ENCODE results near the gene BRD2. TPM values are rescaled to one million over a fixed set of nuclear protein-coding genes. Genes with fewer than 3 reads are reported as not detected.
"Not testable (repeated sequence)": the region's sequence is repeated elsewhere in the genome, so short reads cannot be mapped to it uniquely, and the experiment has no call there.

The BRD2 gene
- total and polyA plus RNA-seq, 5 experiments from 2014 or later, result 24.5 to 455 (median 72.8) TPM

DNA sequence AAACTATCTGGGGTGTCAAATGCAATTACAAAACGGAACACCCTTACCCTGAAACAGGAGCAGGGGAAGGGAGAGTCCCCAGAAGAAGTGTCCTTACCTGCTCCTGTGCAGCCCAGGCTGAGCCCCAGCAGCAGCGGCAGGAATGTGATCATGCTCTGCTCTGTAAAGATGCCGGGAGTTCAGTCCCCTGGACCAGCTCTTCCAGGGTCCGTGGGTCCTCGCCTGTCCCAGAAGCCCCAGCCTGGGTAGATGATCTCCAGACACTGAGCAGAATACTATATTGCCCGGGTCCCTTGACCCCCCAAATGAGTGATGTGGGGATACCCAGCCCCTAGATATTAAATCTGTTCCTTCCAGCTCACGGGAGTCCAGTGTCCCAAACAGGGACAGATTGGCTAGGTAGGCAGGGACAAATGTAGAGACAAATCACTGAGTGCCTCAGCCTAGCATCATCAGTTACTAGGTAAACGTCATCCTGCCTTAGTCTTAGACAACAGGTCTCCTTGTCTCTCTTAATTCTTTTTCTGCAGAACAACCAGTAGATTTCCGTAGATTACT is 27.7 kb upstream of the BRD2 start, which contains the start of gene HLA-DMB:
TSS of gene HLA-DMB (minus strand) at position 373 of the 558 bp plus-strand sequence. CDS start at position 152, 221 bp downstream.
- H3K9me3 Mint-ChIP-seq, result no peaks in the 10 kb centered on the region
- POLR2A ChIA-PET, result interaction anchor here (1.0 to 14.1 kb wide), 7 partner anchors 9 to 96 kb away, joined by 3 to 510 read pairs (median 13); partner anchors contain the start of genes BRD2, HLA-DMA, PSMB8 and PSMB9
- ATAC-seq (peak; percentile 83 to 85), DNase-seq (peak in 9 of 10 donors; percentile 42 to 80 (median 63))
- H3K4me3 Mint-ChIP-seq, result peak within 1 kb of the TSS; percentile 84 to 97 (median 94)
- H3K36me3 Mint-ChIP-seq, result peaks cover 0 to 17% (median 10%) of the 10 kb centered on the region in 3 donors
- peaks cover 43 to 92% (median 64%) of the 10 kb centered on the region in 4 donors for H3K4me1 Mint-ChIP-seq
- peak within 1 kb of the TSS; percentile 88 to 98 (median 97) for H3K27ac Mint-ChIP-seq
- no peaks in the 10 kb centered on the region for H3K27me3 Mint-ChIP-seq

DNA sequence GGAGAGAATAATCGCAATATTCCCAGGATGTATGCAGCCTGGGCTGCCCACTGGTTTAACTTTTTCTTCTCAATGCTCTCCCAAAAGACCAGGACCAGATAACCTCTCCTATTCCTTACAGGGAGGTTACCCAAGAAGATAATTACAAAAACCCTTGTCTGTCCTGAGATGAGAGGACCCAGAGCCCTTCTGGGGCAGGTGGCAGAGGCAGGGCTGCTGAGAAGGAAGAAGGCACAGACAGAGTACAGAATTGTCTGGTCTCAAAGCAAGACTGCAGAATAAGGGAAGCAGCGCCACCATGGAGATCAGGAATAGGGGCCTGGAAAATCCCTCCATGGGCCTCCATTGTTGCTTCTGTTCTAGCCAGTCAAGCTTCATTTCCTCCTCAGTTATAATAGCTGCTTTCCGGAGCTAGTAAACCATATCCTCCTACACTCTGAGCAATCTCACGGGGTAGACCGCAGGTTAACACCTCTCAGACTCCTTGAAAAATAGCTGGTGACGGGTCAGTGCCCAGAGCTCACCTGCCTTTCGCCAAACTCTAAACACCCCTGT is 27.1 kb upstream of the BRD2 start:
- peak; percentile 65 to 76 for ATAC-seq
- H3K9me3 Mint-ChIP-seq, result no peaks in the 10 kb centered on the region
- peaks cover 43 to 90% (median 65%) of the 10 kb centered on the region in 4 donors for H3K4me1 Mint-ChIP-seq
- H3K27me3 Mint-ChIP-seq, result no peaks in the 10 kb centered on the region
- peaks cover 0 to 17% (median 10%) of the 10 kb centered on the region in 3 donors for H3K36me3 Mint-ChIP-seq
- peak overlapping the region; percentile 84 to 97 (median 94) for H3K4me3 Mint-ChIP-seq
- DNase-seq, result peak; percentile 8 to 65 (median 47)
- peak overlapping the region; percentile 88 to 98 (median 97) for H3K27ac Mint-ChIP-seq
- POLR2A ChIA-PET, result interaction anchor here (0.8 to 14.1 kb wide), 10 partner anchors 9 to 746 kb away, joined by 3 to 510 read pairs (median 8); partner anchors contain the start of genes BRD2, HLA-DMA, PSMB8 and PSMB9

DNA sequence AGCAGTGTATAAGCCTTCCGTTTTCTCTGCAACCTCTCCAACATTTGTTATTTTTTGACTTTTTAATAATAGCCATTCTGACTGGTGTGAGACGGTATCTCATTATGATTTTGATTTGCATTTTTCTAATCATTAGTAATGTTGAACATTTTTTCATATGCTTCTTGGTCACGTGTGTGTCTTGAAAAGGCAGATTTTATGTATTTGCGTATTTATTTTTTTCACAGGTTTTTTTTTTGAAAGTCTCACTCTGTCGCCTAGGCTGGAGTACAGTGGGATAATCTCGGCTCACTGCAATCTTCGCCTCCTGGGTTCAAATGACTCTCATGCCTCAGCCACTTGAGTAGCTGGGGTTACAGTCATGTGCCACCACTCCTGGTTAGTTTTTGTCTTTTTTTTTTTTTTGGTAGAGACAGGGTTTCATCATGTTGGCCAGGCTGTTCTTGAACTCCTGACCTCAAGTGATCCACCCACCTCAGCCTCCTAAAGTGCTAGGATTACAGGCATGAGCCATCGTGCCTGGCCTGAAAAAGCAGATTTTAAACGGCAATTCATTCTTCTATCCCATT is 25.8 kb upstream of the BRD2 start:
- peaks cover 43 to 91% (median 73%) of the 10 kb centered on the region in 4 donors for H3K4me1 Mint-ChIP-seq
- H3K27me3 Mint-ChIP-seq, ATAC-seq, DNase-seq, H3K36me3 Mint-ChIP-seq, H3K9me3 Mint-ChIP-seq: not testable (repeated sequence)
- POLR2A ChIA-PET, result interaction anchor here (0.6 to 14.1 kb wide), 8 partner anchors 12 to 306 kb away, joined by 3 to 510 read pairs (median 8); partner anchors contain the start of genes BRD2, HLA-DMA, PSMB9 and TAP1
- H3K4me3 Mint-ChIP-seq, result peak overlapping the region in 7 of 10 donors; percentile 4 to 84 (median 45)
- peak overlapping the region in 8 of 10 donors; percentile 41 to 99 (median 82) for H3K27ac Mint-ChIP-seq

DNA sequence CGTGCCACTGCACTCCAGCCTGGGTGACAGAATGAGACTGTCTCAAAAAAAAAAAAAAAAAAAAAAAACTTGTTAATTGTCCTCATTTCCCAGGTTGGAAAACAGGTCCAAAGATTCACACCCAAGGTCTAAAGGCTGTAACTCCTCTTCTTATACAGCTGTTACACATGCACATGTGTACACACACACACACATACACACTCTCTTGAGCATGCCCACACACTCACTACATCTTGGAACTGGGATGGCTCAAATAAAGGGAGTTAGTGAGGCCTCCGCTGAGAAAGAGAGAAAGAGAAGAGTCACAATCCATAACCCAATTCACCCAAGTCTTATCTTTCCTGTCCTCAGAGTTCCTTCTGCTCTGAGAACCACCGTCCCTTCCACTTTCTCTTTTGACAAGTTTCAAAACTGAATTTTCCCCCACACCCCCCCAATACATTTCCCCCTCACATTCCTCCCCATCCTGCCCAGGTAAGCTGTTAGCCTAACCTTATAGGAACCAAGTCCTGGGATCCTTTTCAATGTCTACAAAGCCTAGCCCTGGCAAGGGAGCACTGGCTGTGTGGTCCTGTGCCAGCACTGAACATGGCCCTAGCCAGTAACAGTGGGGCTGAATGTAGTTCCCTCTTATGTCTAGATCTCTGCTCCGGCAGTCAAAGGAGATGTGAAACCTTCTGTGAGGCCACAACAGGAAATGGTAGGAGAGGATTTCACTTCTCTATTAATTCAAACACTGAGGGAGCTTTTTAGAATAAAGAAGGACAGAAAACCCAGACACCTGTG is 24.3 kb upstream of the BRD2 start:
- ATAC-seq (peak; percentile 54 to 62), DNase-seq (peak in 6 of 10 donors; percentile 19 to 64 (median 52))
- Mint-ChIP-seq H3K4me1 (peaks cover 39 to 93% (median 72%) of the 10 kb centered on the region in 4 donors), H3K27ac (peak overlapping the region; percentile 85 to 99 (median 96)), H3K4me3 (peak overlapping the region; percentile 78 to 96 (median 90)), H3K27me3 (no peaks in the 10 kb centered on the region), H3K36me3 (no peaks in the 10 kb centered on the region), H3K9me3 (no peaks in the 10 kb centered on the region)
- POLR2A ChIA-PET, result interaction anchor here (1.0 to 14.1 kb wide), 10 partner anchors 8 to 305 kb away, joined by 4 to 510 read pairs (median 9); partner anchors contain the start of genes BRD2, HLA-DMA, PSMB9 and TAP1

DNA sequence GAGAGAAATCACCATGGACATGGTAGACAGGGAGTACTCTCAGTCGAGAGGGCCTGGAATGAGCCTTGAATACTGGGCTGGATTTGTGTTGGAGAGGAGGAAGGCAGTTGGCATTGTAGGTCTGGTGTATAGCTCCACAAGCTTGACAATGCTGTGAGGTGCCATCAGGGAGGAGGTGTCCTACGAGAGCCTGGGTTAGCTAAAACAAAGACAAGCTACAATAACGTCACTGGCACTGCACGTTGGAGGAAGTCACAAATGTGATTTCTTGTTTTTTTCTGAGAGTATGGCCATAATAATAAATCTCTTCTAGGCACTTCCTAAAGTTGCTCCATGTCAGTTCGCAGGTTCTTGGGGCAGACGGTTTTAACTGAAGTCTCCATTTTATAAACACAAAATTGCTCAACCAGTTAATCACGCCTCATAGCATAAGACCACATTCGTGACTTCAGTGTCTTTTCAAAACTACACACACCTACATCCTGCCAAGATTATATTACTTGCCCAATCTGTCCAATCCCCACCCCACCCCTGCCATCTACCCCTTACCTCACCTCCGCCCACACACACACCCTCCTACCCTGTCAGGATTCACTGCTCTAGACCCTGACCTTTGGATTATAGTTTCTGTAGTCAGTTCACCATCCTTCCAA is 23.2 kb upstream of the BRD2 start:
- H3K9me3 Mint-ChIP-seq, result no peaks in the 10 kb centered on the region
- ATAC-seq (peak in 1 of 2 donors; percentile 36), DNase-seq (peak in 3 of 10 donors; percentile 16 to 76 (median 31))
- H3K4me3 Mint-ChIP-seq, result peak overlapping the region in 9 of 10 donors; percentile 34 to 96 (median 67)
- peaks cover 47 to 95% (median 72%) of the 10 kb centered on the region in 4 donors for H3K4me1 Mint-ChIP-seq
- no peaks in the 10 kb centered on the region for H3K27me3 Mint-ChIP-seq
- POLR2A ChIA-PET, result interaction anchor here (1.1 to 14.1 kb wide), 8 partner anchors 9 to 107 kb away, joined by 4 to 510 read pairs (median 12); partner anchors contain the start of genes BRD2, HLA-DMA, PSMB9 and TAP1
- H3K36me3 Mint-ChIP-seq, result no peaks in the 10 kb centered on the region
- H3K27ac Mint-ChIP-seq, result peak overlapping the region; percentile 85 to 99 (median 96)

DNA sequence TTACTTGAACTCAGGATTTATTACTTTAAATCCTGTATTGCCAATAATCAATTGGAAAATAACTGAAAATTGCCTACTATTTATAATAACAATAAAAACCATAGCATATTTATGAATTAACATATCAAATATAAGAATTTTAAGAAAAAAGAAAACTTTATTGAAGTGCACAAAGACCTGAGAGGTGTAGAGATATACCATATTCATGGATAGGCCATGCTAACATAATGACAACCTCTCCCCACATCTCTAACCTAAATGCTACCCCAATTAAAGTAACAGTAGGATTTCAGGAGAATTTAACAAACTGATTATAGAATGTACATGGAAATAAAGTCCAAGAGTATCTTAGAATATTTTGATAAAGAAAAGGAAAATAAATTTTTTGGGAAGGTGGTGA is 22.4 kb upstream of the BRD2 start:
- no peak for ATAC-seq
- peaks cover 45 to 95% (median 71%) of the 10 kb centered on the region in 4 donors for H3K4me1 Mint-ChIP-seq
- no peaks in the 10 kb centered on the region for H3K27me3 Mint-ChIP-seq
- DNase-seq, result no peak
- no peaks in the 10 kb centered on the region for H3K36me3 Mint-ChIP-seq
- no peaks in the 10 kb centered on the region for H3K9me3 Mint-ChIP-seq
- peak overlapping the region in 6 of 10 donors; percentile 28 to 99 (median 94) for H3K27ac Mint-ChIP-seq
- POLR2A ChIA-PET, result no interaction called here
- peak overlapping the region in 3 of 10 donors; percentile 2 to 84 (median 49) for H3K4me3 Mint-ChIP-seq

DNA sequence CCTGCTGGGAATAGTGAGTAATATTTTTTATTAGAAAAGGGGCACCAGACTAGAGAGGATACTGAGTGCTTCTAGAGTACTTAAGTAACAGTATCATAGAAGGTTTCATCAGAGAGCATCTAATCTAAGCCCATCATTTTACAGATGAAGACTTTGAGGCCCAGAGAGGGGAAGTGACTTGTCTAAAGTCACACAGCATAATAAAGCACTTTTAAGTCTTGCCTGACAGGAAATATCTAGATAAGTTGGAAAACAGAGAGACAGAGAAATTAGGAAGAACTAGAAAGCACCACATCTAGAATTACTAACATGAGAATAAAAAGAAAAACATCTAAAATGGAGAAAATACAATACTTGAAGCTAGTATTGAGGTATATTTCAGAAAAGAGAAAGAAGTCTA is 21.5 kb upstream of the BRD2 start:
- Mint-ChIP-seq H3K9me3 (no peaks in the 10 kb centered on the region), H3K27me3 (no peaks in the 10 kb centered on the region), H3K4me1 (peaks cover 39 to 90% (median 63%) of the 10 kb centered on the region in 4 donors), H3K4me3 (no peak overlapping the region), H3K36me3 (no peaks in the 10 kb centered on the region), H3K27ac (peak overlapping the region in 5 of 10 donors; percentile 3 to 79 (median 36))
- no peak for ATAC-seq
- no peak for DNase-seq
- POLR2A ChIA-PET, result interaction anchor here (2.4 to 13.5 kb wide), 2 partner anchors 13 to 22 kb away, joined by 15 to 344 read pairs; partner anchors contain the start of gene BRD2

DNA sequence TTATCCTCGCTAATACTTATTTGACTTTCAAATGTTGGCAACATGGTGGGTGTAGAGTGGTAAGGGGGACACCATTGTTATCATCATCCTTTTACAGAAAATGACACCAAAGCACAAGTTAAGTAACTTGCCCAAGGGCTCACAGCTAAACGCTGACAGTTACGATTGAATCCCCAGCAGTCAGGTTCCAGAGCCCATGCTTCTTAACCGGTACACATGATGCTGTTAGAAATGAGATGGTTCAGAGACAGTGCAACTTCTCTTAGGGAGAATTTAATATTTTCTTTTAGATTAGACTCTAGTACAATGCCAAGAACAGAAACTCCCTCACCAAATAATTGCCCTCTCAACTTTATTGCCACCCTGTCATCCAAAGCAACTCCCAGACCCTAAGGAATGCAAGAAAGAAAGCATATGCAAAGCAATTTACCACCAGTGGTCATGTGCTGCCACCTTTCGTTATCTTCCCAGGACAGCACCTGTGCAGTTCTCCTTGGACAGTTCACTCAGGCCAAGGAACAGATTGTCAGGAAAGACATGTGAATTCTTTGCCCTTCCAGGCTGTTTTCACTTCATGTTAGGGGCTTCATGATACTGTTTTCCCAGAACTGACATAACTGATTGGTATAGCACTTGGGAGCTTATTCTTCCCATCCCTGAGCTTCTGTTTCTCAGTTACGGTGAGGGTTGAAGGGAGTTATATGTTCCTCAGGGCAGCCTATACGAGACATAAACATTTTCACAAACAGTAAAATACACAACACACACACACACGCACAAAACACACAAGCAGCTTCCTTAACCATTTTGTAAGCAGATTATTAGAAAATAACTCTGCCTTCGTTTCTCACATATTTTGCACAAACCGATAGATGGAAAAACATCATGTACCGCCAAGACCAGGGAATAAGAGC is 20.6 kb upstream of the BRD2 start:
- Mint-ChIP-seq H3K27ac (peak overlapping the region in 7 of 10 donors; percentile 14 to 66 (median 45)), H3K27me3 (no peaks in the 10 kb centered on the region), H3K4me1 (peaks cover 43 to 90% (median 62%) of the 10 kb centered on the region in 4 donors), H3K4me3 (no peak overlapping the region), H3K36me3 (no peaks in the 10 kb centered on the region), H3K9me3 (no peaks in the 10 kb centered on the region)
- DNase-seq (peak in 6 of 10 donors; percentile 23 to 52 (median 42)), ATAC-seq (peak in 1 of 2 donors; percentile 24)
- POLR2A ChIA-PET, result interaction anchor here (1.2 to 13.5 kb wide), 3 partner anchors 14 to 54 kb away, joined by 6 to 344 read pairs (median 15); partner anchors contain the start of gene BRD2

DNA sequence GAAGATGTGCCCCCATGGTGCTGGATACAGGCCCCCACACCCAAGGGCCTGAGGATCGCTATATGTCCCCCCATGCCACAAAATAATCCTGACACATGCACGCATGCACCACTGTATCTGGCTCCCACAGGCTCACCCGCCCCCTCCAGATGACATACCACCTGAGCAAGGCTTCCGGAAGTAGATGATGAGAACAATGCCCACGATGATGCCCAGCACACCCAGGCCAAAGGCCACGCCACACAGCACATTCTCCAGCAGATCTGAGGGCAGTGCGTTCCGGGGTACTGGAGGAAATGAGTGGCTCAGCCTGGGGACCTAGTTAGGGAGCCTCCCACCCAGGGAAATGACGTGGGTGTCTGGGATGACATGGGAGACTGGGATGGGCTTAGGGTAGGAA is 19.3 kb upstream of the BRD2 start:
- H3K9me3 Mint-ChIP-seq, result no peaks in the 10 kb centered on the region
- H3K27me3 Mint-ChIP-seq, result no peaks in the 10 kb centered on the region
- POLR2A ChIA-PET, result interaction anchor here (1.4 to 13.5 kb wide), 3 partner anchors 15 to 35 kb away, joined by 5 to 344 read pairs (median 15); partner anchors contain the start of gene BRD2
- peak overlapping the region in 4 of 10 donors; percentile 27 to 51 (median 38) for H3K27ac Mint-ChIP-seq
- peaks cover 45 to 90% (median 63%) of the 10 kb centered on the region in 4 donors for H3K4me1 Mint-ChIP-seq
- no peak for ATAC-seq
- no peaks in the 10 kb centered on the region for H3K36me3 Mint-ChIP-seq
- DNase-seq, result no peak
- H3K4me3 Mint-ChIP-seq, result peak overlapping the region in 1 of 10 donors; percentile 9

DNA sequence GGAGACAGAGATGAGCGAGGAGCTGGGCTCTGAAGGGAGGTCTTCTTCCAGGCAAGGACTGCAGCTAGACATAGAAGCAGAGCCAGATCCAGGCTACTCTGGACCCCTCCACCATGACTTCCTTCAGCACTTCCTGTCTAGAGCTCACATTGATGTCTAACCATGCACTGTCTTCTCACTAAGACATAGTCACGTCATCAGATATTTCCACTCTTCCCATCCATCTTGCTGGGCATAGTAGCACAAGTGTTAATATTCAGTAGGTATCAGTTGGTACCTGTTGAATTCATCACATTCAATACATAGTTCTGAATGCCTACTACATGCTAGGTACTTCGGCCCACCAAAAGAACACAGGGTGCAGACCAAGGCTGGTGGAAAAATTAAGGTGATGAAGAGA is 18.4 kb upstream of the BRD2 start:
- Mint-ChIP-seq H3K4me1 (peaks cover 41 to 90% (median 62%) of the 10 kb centered on the region in 4 donors), H3K9me3 (no peaks in the 10 kb centered on the region), H3K27ac (peak overlapping the region in 5 of 10 donors; percentile 26 to 76 (median 53)), H3K4me3 (peak overlapping the region in 2 of 10 donors; percentile 29 to 73), H3K27me3 (no peaks in the 10 kb centered on the region), H3K36me3 (no peaks in the 10 kb centered on the region)
- POLR2A ChIA-PET, result interaction anchor here (1.3 to 13.5 kb wide), 3 partner anchors 10 to 34 kb away, joined by 3 to 344 read pairs (median 5); partner anchors contain the start of gene BRD2
- ATAC-seq, result no peak
- DNase-seq, result no peak

All from naive thymus-derived CD8-positive, alpha-beta T cell (primary cell).